ENCODE measurements around the gene MYOF.
A peak's percentile ranks its signal among the peaks of the same experiment; 100 is the strongest.
"Not testable (repeated sequence)": the region's sequence is repeated elsewhere in the genome, so short reads cannot be mapped to it uniquely, and the experiment has no call there.

Gene MYOF

GRCh38 chr10:93379731-93380575, 102.2 kb downstream of the MYOF start:
- no peak for DNase-seq

GRCh38 chr10:93378997-93379730, 103.0 kb downstream of the MYOF start:
- DNase-seq = no peak

- no peak for DNase-seq
Observed at GRCh38 chr10:93378039-93378438, 104.1 kb downstream of the MYOF start.

GRCh38 chr10:93376372-93377293, 105.5 kb downstream of the MYOF start:
- DNase-seq = peak; percentile 64

GRCh38 chr10:93370961-93371360, 111.2 kb downstream of the MYOF start:
- no peak for DNase-seq

GRCh38 chr10:93369588-93370164, 112.5 kb downstream of the MYOF start:
- DNase-seq = no peak

GRCh38 chr10:93368210-93368609, 113.9 kb downstream of the MYOF start:
- DNase-seq = no peak

GRCh38 chr10:93367664-93368063, 114.5 kb downstream of the MYOF start:
- no peak for DNase-seq

- no peak for DNase-seq
Observed at GRCh38 chr10:93364966-93365365, 117.2 kb downstream of the MYOF start.

- DNase-seq = no peak
Observed at GRCh38 chr10:93363891-93364648, 118.1 kb downstream of the MYOF start.

- DNase-seq = not testable (repeated sequence)
Observed at GRCh38 chr10:93358398-93358797, 123.7 kb downstream of the MYOF start.

- peak; percentile 37 for DNase-seq
Observed at GRCh38 chr10:93357680-93358079, 124.5 kb downstream of the MYOF start.

GRCh38 chr10:93356516-93356915, 125.6 kb downstream of the MYOF start:
- DNase-seq = no peak

GRCh38 chr10:93352638-93353383, 129.3 kb downstream of the MYOF start:
- peak; percentile 21 for DNase-seq

- DNase-seq = no peak
Observed at GRCh38 chr10:93346694-93347093, 135.4 kb downstream of the MYOF start.

- no peak for DNase-seq
Observed at GRCh38 chr10:93346108-93346507, 136.0 kb downstream of the MYOF start.

GRCh38 chr10:93344691-93345090, 137.4 kb downstream of the MYOF start:
- DNase-seq = no peak

GRCh38 chr10:93342921-93343320, 139.2 kb downstream of the MYOF start:
- DNase-seq = no peak

- DNase-seq = no peak
Observed at GRCh38 chr10:93342366-93342765, 139.8 kb downstream of the MYOF start.

- DNase-seq = no peak
Observed at GRCh38 chr10:93337309-93337721, 144.8 kb downstream of the MYOF start.

- no peak for DNase-seq
Observed at GRCh38 chr10:93336678-93337077, 145.5 kb downstream of the MYOF start.

Data from NCI-H345 (cell line).